GM12865 (cell line): Measurements from ENCODE around the gene ANKRD1.
"Not testable (repeated sequence)": the region's sequence is repeated elsewhere in the genome, so short reads cannot be mapped to it uniquely, and the experiment has no call there.

ENCODE experiments used
- DNase-seq: peaks from one replicate; pipeline ENCODE4 v3.0.0; 2010; ENCODE audit warnings: low read depth
- H3K4me3 ChIP-seq: 2 replicates; pipeline ENCODE4 v1.5.1; 2011; ENCODE audit warnings: mild to moderate bottlenecking, low read depth, low read length, control low read depth
- CTCF ChIP-seq: IDR thresholded peaks from 2 replicates; pipeline ENCODE4 v1.5.1; 2011; ENCODE audit warnings: low read length, control low read depth, low read depth, inconsistent platforms; ENCODE audit not compliant: insufficient read depth; ENCODE audit errors: missing control alignments

ANKRD1 gene

GRCh38 chr10:90912174-90912573, 8.7 kb downstream of the ANKRD1 start:
- no peak for DNase-seq
- H3K4me3 ChIP-seq = no peak overlapping the region
- no peak for TF ChIP-seq CTCF

GRCh38 chr10:90911133-90912051, 9.5 kb downstream of the ANKRD1 start:
- H3K4me3 ChIP-seq = no peak overlapping the region
- peak; percentile 87 for DNase-seq
- peak; percentile 73 for TF ChIP-seq CTCF

- no peak for DNase-seq
- H3K4me3 ChIP-seq = no peak overlapping the region
- no peak for TF ChIP-seq CTCF
Observed at GRCh38 chr10:90906596-90906995, 14.3 kb downstream of the ANKRD1 start.

- no peak for TF ChIP-seq CTCF
- no peak overlapping the region for H3K4me3 ChIP-seq
- DNase-seq = peak; percentile 13
Observed at GRCh38 chr10:90905925-90906324, 15.0 kb downstream of the ANKRD1 start.

GRCh38 chr10:90896916-90897315, 24.0 kb downstream of the ANKRD1 start:
- not testable (repeated sequence) for H3K4me3 ChIP-seq, DNase-seq

- no peak for TF ChIP-seq CTCF
Observed at GRCh38 chr10:90893190-90893589, 27.7 kb downstream of the ANKRD1 start.

GRCh38 chr10:90890347-90890746, 30.5 kb downstream of the ANKRD1 start:
- H3K4me3 ChIP-seq = no peak overlapping the region
- no peak for TF ChIP-seq CTCF
- no peak for DNase-seq

More at GRCh38 chr10:90893190-90893589, 27.7 kb downstream of the ANKRD1 start:
- H3K4me3 ChIP-seq = no peak overlapping the region
- no peak for DNase-seq
